HL-60/S4 (cell line): ENCODE measurements around the gene U2AF2.

Source experiments
- in situ Hi-C: fragments of 300-500 bp; cut with MboI; formaldehyde crosslinking; loops from 2 replicates; pipeline ENCODE4 v1.14.3; 2022; ENCODE audit warnings: low sequenced_read_pairs

U2AF2 gene

DNA sequence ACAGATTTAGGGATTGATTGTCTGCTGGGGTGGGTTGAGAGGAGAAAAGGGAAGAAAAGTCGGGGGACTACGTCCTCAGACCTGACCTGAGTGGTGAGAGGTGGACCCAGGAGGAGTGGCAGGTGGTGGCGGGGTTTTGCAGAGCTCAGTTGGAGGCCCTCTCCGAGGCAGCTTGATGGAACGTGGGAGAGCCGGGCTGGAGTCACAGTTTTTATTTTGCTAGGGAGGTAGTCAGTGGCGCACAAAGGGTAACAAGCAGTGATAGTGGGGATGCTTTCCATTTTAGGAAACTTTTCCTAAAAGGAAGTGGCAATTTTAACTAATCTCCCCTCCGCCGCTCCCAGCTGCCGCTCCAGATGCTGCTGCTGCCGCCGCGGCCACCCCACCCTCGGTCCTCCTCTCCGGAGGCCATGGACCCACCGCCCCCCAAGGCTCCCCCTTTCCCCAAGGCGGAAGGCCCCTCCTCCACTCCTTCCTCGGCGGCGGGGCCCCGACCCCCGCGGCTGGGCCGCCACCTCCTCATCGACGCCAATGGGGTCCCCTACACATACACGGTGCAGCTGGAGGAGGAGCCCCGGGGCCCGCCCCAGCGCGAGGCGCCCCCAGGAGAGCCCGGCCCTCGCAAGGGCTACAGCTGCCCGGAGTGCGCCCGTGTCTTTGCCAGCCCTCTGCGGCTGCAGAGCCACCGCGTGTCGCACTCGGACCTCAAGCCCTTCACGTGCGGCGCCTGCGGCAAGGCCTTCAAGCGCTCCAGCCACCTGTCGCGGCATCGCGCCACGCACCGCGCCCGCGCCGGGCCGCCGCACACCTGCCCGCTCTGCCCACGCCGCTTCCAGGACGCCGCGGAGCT, 12.5 kb upstream of the U2AF2 start:
- in situ Hi-C loops = no loop called here

DNA sequence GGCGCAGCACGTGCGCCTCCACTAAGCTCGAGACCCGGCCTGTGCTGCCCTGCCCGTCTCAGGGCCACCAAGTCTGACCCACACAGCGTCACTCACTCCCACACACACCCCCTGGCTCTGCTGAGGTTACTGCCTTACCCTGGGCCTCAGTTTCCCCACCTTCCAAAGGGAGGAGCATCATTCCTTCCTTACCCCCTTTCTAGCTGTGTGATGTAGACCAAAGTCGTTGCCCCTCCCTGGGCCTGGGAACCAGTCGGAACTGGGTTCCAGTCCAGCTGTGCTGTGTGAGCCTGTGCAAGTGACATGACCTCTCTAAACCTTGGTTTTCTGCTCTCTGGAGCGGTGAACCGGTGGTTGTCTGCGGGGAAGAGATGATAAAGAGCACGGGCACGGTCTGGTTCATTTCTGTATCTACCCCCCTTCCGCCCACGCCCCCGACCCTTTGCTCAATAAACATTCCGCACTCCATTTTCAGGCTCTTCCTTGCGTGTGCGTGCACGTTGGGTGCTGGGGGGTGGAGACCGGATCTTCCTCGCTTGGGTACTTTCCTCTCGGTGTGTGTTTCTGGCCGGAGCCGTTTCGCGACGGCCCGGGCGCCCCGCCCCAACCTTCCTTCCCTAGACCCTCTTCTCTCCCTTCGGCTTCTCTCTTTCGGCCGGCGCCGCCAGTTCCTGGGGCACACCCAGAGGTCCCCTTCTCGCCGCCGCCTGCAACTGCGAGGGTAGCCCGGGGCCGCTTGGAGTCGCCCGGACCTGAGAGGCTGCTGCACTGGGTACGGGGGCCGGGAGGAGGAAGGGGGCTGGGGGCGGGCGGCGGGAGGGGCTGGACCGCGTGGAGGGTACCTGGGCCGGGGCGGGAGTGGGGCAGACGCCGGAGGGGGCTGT, 11.6 kb upstream of the U2AF2 start, which contains the start of gene ZNF581:
ZNF581 (plus strand) TSS at position 647 of the 884 bp plus-strand sequence. CDS start 923 bp downstream, outside the sequence.
- in situ Hi-C loops = no loop called here

DNA sequence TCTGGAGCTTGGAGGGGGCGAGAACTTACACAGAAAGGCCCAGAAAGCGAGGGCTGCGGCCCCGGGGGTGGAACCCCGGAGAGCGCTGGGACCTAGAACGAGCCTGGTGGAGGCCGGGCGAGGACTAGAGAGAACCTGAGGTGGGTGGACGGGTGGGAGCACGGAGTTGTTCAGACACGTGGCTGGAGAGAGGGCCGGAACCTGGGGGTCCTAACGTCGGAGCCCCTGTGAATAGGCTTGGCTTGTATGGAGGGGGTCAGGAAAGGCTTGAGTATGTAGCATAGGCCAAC, 11.0 kb upstream of the U2AF2 start:
- in situ Hi-C loops = no loop called here

DNA sequence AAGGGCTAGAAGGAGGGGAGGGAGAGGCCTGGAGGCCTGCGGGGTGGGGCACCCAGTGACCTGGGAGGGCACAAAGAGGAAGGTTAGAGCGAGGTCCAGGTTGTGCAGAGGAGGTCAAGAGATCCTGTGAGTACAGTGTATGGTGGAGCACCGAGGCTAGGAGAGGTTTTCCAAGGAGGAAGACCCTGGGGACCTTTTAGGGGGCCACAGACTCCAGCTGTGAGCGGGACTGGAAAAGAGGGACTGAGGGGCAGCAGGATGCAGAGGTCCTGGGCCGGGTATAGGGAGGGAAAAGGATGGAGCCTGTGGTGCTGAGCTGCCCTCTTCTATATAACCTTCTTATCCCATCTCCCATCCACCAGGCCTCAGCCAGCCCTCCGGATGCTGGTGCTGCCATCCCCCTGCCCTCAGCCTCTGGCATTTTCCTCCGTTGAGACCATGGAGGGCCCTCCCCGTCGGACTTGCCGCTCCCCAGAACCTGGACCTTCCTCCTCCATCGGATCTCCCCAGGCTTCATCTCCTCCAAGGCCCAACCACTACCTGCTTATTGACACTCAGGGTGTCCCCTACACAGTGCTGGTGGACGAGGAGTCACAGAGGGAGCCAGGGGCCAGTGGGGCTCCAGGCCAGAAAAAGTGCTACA, 10.5 kb upstream of the U2AF2 start:
- in situ Hi-C loops = no loop called here

DNA sequence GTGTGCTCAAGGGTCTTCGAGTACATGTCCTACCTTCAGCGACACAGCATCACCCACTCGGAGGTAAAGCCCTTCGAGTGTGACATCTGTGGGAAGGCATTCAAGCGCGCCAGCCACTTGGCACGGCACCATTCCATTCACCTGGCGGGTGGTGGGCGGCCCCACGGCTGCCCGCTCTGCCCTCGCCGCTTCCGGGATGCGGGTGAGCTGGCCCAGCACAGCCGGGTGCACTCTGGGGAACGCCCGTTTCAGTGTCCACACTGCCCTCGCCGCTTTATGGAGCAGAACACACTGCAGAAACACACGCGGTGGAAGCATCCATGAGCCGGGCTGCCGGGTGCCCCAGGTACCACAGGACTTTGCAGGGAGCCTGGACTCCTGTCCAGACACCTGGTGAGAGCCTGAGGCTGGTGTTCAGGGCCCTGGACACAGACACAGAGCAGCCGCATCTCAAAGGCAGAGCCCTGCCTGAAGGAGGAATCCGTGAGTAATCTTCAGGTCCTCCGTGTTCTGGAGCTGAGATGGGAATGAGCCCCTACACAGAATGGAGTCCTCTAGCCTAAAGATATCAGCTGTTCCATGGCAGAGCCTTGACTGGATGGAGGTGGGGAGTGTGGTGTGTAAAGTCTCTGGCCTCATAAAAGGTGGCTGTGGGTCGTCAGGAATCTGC, 9.9 kb upstream of the U2AF2 start:
- in situ Hi-C loops = no loop called here

DNA sequence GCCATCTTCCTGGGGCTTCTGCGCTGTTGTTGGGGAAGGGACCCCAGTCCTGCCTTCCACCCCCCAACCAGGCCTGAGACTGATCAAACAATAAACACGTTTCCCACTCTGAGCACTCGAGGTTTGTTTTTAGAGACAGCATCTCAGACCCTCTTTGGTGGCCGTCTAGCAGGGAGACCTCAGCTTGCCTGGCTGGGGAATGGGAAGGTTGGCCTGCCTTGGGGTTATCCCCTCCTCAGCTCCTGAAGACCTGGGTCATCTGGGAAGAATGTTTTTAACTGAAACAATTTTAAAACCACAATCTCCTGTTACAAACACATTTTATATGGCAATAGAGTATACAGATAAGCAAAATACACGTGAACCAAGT, 9.3 kb upstream of the U2AF2 start:
- in situ Hi-C loops = no loop called here

DNA sequence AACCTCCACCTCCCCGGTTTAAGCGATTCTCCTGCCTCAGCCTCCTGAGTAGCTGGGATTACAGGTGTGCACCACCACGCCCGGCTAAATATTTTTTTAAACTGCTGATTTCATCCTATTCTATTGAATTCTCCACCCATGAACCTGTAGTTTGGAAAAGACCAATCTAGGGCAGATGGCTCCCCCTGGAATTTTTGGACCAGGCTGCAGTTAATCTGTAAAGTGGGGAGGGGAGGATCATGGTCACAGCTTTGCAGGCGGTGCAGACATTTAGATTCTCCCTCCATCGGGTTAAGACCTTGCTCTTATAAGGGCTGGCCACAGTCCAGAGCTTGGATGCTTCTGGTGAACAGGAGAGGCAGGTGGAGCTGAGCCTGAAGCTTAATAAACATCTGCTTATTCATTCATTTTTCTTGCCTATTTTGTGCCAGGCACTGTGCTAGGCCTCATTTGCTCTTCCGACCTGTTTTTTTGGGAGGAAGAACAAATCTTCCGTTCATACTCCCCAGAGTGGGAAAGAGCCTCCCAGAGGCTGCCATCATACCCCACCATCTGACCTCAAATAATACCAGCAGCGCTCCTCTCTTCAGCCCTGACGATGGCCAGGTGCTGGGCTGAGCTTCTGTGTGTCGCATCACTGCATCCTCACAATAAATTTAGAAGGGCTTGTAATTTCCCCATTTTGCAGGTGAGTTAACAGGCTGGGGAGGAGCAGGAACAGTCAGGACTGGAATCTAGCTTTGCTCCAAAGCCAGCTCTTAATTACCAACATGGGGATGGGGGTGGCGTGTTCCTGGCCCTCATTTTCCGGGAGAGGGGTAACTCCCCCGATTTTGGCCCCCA, 7.7 kb upstream of the U2AF2 start:
- in situ Hi-C loops = no loop called here

DNA sequence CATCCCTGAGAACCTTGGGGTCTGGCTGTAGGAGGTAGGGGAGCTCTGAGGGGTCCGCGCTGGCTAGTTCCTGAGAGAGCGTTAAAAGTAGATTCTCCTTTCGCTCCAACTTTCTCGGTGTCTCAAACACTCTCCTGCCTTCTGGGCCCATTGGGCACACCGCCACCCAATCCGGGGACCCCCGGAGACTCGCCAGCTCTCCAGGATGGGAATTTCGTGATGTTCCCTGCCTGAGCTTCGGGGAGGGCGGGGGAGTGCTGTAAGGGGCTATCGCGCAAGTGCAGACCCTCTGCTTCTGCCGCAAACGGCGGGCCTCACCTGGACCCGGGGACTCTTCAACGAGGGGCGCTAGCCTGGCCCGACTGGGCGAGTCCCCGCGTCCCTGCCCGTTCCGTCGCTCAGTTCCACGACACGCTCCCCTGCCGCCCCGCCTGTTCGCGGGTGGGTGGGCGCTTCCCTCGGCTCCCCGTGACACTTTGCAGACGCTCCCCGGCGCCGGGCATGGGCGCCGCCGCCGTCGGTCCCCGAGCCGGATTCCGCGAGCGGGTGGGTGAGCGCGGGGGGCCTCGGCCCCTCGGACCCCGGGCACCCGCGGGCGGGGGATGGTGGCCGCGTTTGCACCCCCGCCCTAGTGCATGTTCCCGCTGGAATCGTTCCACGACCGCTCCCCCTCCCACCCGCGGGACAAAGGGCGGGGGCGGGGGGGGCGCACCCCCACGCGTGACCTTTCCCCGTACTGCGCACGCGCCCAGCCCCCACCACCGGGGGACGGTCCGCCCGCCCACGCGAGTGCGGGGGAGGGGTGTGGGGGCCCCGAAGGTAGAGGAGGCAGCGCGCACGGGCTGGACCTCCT, 6.9 kb upstream of the U2AF2 start, which contains the start of gene CCDC106:
CCDC106 (plus strand) TSS at position 481 of the 853 bp plus-strand sequence. CDS start 835 bp downstream, outside the sequence.
- in situ Hi-C loops = no loop called here

DNA sequence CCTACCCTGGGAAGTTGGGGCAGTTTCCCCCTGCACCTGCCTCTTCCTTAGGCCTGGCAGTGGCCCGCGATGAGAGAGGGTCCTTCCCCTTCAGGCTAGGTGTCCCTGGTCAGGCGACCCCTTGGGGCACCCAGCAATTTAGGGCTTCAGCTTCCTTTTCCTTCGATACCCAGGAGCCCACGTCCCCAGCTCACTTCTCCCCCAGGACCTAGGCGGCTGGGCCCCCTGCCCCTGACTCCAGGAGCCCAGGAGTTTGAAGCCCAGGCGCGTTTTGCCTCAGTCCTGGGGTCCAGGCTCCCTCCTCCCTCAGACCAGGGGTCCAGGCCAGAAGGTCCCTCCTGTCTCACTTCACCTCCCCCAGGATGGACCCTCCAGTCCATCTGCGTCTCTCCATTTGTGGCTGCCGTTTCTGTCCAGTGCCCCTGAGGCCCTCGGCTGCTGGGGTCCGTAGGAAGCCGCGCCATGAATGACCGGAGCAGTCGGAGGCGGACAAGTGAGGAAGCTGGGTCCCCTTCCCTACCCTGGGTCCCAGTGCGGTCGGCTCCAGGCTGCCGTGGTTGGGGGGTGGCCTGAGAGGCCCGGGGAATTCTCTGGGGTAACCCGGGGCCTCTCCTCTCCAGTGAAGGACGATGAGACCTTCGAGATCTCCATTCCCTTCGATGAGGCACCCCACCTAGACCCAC, 6.1 kb upstream of the U2AF2 start:
- in situ Hi-C loops = no loop called here

DNA sequence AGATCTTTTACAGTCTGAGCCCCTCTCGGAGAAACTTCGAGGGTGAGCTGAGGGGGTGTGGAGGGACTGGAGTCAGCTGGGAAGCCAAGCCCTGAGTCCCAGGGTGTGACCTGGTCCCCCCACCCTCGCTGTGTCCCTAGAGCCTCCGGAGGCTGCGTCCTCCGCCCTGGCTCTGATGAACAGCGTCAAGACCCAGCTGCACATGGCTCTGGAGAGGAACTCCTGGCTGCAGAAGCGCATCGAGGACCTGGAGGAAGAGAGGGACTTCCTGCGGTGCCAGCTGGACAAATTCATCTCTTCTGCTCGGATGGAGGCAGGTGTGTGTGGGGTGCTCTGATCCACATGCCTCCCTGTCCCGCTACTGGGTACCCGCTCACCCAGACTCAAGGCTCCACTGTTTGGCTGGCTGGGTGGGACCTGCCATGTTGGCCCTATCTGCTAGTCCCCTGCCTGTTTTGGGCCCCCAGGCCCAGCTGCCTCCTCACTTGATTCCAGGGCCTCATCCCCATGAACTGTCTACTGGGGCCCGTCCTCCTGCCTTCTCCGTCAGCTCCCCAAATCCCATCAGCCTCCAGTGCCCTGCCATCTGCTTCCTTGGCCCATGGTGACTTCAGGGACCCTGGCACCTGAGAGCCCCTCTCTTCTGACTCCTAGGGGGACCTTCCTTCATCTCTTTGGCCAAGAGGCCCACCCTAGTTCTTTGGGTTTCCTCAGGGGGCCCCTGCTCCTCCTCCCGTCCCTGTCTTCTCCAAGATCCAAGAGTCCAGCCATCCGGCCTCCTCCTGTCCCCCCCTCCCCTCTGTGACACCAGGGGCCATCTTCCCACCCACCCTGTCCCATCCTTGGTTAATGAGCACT, 5.3 kb upstream of the U2AF2 start:
- in situ Hi-C loops = no loop called here

DNA sequence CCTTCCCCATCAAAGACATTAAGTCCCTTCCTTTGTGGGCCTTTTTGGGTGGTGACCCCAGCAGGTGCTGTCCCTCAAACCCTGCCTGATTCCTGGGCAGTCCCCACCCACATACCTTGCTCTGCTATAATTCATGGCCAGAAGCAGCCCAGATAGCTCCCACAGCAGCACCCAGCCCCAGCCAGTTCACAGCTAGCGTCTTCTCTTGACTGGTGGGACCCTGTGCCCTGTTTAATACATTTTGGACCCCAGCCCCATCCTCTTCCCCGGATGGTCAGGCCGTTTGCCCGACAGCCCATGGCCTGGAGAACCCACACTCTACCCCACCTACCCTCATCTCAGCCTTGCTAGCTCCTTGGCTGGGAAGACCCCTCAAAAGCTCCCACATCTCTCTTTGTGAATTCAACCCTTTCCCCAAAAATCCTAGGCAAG, 4.7 kb upstream of the U2AF2 start:
- in situ Hi-C loops = no loop called here

DNA sequence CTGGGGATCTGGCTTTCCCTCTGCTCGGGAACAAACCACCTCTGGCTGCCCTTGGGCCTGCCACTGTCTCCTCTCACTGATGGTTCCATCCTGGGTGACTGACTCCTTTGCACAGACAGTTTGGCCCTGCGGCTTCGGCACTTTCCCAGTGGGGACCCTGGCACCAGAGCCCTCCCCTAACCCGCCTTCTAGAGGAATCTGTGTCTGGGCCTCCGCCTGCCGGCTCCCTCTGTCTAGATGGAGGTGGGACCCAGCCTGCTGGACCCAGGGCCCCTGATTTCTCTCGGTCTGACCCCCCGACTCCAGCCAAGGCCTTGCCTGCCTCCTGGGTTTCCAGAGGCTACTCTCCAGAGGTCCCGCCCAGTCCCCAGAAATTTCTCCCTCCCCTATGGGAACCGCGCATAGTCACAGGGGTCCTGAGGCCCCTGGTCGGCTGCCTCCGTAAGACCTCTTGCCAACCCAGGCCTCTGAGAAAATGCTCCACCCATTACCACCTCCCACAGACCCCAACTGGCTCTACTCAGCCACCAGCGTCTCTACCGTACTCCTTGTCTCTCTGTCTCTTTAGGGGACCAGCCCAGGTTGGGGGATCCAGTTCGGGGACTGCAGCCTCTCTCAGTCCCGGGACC, 4.1 kb upstream of the U2AF2 start:
- in situ Hi-C loops = no loop called here

DNA sequence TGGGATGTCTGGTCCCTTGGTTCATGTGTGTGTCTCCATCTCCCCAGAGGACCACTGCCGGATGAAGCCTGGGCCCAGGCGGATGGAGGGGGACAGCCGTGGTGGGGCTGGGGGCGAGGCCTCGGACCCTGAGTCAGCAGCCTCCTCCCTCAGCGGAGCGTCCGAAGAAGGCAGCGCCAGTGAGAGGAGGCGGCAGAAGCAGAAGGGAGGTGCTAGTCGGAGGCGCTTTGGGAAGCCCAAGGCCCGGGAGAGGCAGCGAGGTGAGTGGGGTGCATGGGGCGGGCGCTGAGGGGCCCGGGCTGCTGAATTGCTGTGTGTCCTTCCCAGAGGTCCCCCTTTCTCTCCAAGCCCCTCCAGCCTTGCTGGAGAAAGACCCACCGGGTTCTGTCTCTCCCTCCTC, 3.6 kb upstream of the U2AF2 start:
- in situ Hi-C loops = no loop called here

DNA sequence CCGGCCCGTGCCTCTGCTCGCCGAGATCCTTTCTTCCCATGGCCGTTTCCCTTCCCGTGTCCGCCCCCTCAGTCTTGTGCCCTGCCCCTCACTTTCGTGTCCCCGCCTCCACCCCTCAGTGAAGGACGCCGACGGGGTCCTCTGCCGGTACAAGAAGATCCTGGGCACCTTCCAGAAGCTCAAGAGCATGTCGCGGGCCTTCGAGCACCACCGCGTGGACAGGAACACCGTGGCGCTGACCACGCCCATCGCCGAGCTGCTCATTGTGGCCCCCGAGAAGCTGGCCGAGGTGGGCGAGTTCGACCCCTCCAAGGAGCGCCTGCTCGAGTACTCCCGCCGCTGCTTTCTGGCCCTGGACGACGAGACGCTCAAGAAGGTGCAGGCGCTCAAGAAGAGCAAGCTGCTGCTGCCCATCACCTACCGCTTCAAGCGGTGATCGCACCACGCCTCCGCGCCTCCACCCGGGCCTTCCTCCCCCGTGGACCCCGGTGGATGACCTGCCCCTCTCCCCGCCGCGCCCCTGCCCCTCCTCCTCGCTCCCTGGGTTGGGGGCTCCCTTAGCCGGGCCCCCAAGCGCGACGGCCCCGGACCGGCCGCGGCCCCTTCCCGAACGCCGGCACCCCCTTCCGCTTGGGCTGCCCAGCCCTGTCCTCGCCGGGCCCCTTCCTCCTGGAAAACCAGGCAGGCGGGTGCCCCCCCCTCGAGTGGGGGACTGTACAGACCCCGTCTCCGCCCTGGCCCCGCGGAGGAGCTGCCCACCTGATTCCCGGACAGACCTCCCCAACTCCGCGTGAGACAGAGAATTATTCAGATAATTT, 2.3 kb upstream of the U2AF2 start:
- in situ Hi-C loops = no loop called here

DNA sequence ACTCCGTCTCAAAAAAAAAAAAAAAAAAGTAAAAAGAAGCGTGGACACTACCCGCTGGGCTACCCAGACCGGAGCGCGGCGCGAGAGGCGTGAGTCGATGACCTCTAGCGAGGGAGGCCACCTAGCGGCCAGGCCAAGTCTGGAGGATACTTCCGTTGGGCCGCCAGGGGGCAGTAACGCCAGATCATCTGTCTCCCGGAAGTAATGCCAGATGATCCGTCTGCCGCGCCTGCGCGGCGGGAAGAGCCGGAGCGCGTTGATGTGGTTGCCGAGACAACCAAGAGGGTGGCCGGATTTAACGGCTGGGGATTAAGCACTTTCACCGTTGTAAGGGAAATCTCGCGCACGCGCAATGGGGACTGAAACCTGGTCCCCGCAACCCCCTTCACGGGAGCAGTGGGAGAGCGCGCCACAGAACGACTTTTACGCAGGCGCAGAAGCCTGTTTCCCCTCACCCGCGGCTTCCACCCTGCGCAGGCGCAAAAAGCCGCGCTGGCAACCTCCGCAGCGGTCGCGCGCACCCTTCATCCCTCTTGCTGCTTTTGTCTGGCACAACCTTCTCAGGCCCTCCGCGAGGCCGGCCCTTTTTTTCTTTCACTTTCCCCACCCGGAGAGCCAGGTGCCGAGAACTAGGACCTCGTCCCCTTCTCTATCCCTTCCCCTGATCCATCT, 1.0 kb upstream of the U2AF2 start:
- in situ Hi-C loops = no loop called here
